Right lobe of liver (tissue), 4 donors: Measurements from ENCODE around the gene IL22.

ENCODE experiments used
- POLR2A ChIP-seq: fragments of 450-650 bp; IDR thresholded peaks from one replicate; pipeline ENCODE4 v1.6.1; 2017; ENCODE audit warnings: antibody characterized with exemption, mild to moderate bottlenecking
- TF ChIP-seq, protein P1 (sequence below), 4 donors: fragments of 200-600 bp in 3 of 4; fragments of 450-650 bp in 1 of 4; IDR thresholded peaks; one replicate each; pipeline versions ENCODE4 v1.5.1 to v1.8.0; 2016 to 2022; ENCODE audit warnings: antibody characterized with exemption in 4 of 4, mild to moderate bottlenecking in 2 of 4
- donor health status: DM: no; HTN: no; CAD: no.
- donor health status: DM: no; HTN: no; CAD: no.
- donor health status: DM: no; HTN: yes; CAD: no.

DNA sequence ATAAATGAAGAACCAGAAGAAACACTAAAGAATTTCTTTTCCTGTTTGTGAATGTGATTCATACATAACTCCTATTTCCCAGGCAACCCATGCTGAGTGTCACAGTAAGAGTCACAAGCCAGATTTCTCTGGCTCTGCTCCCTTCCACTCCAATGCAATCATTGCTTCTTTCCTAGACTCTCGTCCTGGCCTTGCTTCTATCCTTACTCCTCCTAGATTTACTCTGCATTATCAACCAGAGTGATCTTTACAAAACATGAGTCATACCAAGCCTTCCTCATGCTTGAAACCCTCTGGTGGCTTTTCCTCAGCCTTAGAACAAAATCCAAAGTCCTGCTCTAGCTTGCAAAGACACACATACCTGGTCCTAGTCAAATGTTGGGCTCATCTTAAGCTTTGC is 13.3 kb downstream of the IL22 start:
- TF ChIP-seq, protein P1, sequence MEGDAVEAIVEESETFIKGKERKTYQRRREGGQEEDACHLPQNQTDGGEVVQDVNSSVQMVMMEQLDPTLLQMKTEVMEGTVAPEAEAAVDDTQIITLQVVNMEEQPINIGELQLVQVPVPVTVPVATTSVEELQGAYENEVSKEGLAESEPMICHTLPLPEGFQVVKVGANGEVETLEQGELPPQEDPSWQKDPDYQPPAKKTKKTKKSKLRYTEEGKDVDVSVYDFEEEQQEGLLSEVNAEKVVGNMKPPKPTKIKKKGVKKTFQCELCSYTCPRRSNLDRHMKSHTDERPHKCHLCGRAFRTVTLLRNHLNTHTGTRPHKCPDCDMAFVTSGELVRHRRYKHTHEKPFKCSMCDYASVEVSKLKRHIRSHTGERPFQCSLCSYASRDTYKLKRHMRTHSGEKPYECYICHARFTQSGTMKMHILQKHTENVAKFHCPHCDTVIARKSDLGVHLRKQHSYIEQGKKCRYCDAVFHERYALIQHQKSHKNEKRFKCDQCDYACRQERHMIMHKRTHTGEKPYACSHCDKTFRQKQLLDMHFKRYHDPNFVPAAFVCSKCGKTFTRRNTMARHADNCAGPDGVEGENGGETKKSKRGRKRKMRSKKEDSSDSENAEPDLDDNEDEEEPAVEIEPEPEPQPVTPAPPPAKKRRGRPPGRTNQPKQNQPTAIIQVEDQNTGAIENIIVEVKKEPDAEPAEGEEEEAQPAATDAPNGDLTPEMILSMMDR (IDR thresholded peaks at IDR 0.05): no peak
- TF ChIP-seq POLR2A: no peak
